Tibial artery (tissue), 4 donors: ENCODE data around the gene CCNDBP1.

Experiments used
- DNase-seq, 2 donors: peaks; one replicate each; pipeline ENCODE4 v3.0.0-alpha.2; 2019
- H3K27ac ChIP-seq, 2 donors: fragments of 200-600 bp; sonication (generic) in 1 of 2; 1 replicate in 1 of 2; 2 replicates in 1 of 2; pipeline ENCODE4 v1.5.1; 2018 to 2019; ENCODE audit warnings: mild to moderate bottlenecking in 1 of 2
- H3K27me3 ChIP-seq, 2 donors: fragments of 200-600 bp; sonication (generic) in 1 of 2; one replicate each; pipeline versions ENCODE4 v1.5.1 to v1.6.0; 2016 to 2019
- H3K36me3 ChIP-seq, 3 donors: fragments of 200-600 bp; sonication (generic) in 2 of 3; one replicate each; pipeline ENCODE4 v1.5.1; 2016 to 2019; ENCODE audit warnings: mild to moderate bottlenecking in 2 of 3
- H3K4me1 ChIP-seq, 4 donors: fragments of 200-600 bp; sonication (generic) in 2 of 4; 1 replicate in 3 of 4; 2 replicates in 1 of 4; pipeline ENCODE4 v1.5.1; 2016 to 2019
- H3K4me3 ChIP-seq, 2 donors: fragments of 200-600 bp; sonication (generic) in 1 of 2; 1 replicate in 1 of 2; 2 replicates in 1 of 2; pipeline ENCODE4 v1.5.1; 2018 to 2019; ENCODE audit warnings: mild to moderate bottlenecking in 2 of 2
- H3K9me3 ChIP-seq, 3 donors: fragments of 200-600 bp; sonication (generic) in 1 of 3; one replicate each; pipeline ENCODE4 v1.5.1; 2016 to 2019
- intact Hi-C: fragments of 100-400 bp; cut with DNase I; formaldehyde crosslinking; loops from one replicate; pipeline ENCODE4 v1.15.0; 2023; ENCODE audit warnings: low total_unique reads
- TF ChIP-seq, protein P1 (sequence below), 2 experiments: fragments of 200-600 bp in 1 of 2; fragments of 450-650 bp in 1 of 2; IDR thresholded peaks; one replicate each; pipeline ENCODE4 v1.5.1; 2017 to 2019; ENCODE audit warnings: antibody characterized with exemption in 2 of 2, mild to moderate bottlenecking in 1 of 2, moderate library complexity in 1 of 2

The CCNDBP1 gene

DNA sequence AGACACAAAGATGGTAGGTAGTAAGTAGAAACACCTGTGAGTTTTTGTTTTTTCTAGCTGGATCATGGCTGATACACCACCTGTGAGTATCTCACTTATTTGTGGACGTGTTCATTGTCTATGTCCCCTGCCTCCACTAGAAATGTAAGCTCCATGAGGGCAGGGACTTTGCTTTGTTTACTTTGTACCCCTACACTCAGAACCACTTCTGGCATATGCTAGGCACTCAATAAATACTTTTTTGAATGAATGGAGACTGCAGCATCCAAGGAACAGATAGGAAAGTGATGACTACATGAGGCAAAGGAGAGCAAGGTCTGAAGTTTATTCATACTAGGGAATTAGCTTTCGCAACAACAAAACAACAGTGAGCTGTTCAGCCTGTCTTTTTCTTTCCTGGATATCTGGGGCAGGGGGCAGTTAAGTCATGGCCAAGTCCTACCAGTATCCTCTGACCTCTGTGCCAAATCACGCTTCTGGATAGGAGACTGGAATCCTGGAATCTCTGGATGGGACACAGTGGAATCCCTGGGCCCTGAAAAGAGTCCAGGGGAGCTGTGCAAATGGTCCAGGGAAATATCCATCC is 47.2 kb downstream of the CCNDBP1 start:
- intact Hi-C loops, result no loop called here

DNA sequence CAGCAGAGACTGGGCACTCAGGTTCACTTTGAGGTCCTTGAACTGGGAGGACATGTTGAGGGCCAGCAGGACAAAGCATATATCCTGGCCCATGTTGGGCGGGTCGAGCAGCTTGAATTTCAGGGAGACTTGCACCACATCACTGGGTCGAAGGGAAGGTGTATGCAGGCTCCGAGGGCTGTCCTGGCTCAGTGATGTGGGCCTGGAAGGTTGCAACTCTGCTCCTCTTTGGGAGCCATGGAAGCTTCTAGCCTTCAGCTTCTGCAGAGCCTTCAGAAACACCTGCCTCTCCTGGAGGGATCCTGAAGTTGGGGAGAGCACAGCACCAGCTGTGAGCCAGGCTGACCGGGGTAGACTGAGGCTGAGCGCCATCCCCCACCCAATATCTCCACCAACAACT is 50.3 kb downstream of the CCNDBP1 start:
- Histone ChIP-seq H3K4me1 (no peaks in the 10 kb centered on the region), H3K27me3 (peaks cover 0 to 2% of the 10 kb centered on the region in 2 donors), H3K9me3 (no peaks in the 10 kb centered on the region), H3K4me3 (no peak overlapping the region), H3K27ac (no peak overlapping the region), H3K36me3 (no peaks in the 10 kb centered on the region)
- no peak for DNase-seq
- intact Hi-C loops, result no loop called here
- TF ChIP-seq, protein P1, sequence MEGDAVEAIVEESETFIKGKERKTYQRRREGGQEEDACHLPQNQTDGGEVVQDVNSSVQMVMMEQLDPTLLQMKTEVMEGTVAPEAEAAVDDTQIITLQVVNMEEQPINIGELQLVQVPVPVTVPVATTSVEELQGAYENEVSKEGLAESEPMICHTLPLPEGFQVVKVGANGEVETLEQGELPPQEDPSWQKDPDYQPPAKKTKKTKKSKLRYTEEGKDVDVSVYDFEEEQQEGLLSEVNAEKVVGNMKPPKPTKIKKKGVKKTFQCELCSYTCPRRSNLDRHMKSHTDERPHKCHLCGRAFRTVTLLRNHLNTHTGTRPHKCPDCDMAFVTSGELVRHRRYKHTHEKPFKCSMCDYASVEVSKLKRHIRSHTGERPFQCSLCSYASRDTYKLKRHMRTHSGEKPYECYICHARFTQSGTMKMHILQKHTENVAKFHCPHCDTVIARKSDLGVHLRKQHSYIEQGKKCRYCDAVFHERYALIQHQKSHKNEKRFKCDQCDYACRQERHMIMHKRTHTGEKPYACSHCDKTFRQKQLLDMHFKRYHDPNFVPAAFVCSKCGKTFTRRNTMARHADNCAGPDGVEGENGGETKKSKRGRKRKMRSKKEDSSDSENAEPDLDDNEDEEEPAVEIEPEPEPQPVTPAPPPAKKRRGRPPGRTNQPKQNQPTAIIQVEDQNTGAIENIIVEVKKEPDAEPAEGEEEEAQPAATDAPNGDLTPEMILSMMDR (IDR thresholded peaks at IDR 0.05), result no peak

More for the DNA sequence above, 47.2 kb downstream of the CCNDBP1 start:
- Histone ChIP-seq H3K4me1 (no peaks in the 10 kb centered on the region), H3K27ac (no peak overlapping the region), H3K27me3 (peaks cover 0 to 2% of the 10 kb centered on the region in 2 donors), H3K36me3 (no peaks in the 10 kb centered on the region), H3K4me3 (no peak overlapping the region), H3K9me3 (no peaks in the 10 kb centered on the region)
- TF ChIP-seq, protein P1 (IDR thresholded peaks at IDR 0.05), result no peak
- DNase-seq, result no peak

DNA sequence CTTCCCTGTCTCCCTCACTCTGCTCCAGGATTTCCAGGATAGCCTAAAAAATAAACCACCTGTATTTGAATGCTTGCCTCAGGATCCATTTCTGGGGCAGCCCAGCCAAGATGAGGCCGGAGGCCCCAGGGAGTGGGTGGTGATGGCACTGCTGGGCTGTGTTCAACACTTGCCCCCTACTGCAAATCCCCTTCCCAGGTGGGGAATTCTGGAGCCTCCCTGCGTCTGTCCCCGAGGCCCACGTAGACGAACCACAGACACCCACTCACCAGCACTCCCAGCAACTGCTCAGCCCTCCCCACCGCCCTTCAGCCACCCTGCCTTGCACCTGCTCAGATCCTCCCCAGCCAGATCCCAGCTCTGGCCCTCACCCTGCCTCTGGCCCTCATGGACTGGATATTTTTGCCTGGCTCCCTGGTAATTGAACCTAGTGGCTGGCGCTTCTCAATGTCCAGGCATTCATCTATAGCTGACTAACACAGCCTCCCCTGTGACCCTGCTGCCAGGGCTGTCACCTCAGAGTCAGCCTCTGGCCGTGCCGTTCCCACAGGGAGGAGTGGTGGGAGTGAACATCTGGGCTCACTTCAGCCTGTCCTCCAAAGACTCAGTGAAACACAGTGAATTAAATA is 52.8 kb downstream of the CCNDBP1 start:
- intact Hi-C loops, result no loop called here
- TF ChIP-seq, protein P1 (IDR thresholded peaks at IDR 0.05), result no peak
- no peak overlapping the region for H3K4me3 ChIP-seq
- H3K9me3 ChIP-seq, result no peaks in the 10 kb centered on the region
- peaks cover 0 to 9% (median 2%) of the 10 kb centered on the region in 4 donors for H3K4me1 ChIP-seq
- H3K27ac ChIP-seq, result no peak overlapping the region
- no peaks in the 10 kb centered on the region for H3K36me3 ChIP-seq
- H3K27me3 ChIP-seq, result peaks cover 0 to 2% of the 10 kb centered on the region in 2 donors
- DNase-seq, result no peak

DNA sequence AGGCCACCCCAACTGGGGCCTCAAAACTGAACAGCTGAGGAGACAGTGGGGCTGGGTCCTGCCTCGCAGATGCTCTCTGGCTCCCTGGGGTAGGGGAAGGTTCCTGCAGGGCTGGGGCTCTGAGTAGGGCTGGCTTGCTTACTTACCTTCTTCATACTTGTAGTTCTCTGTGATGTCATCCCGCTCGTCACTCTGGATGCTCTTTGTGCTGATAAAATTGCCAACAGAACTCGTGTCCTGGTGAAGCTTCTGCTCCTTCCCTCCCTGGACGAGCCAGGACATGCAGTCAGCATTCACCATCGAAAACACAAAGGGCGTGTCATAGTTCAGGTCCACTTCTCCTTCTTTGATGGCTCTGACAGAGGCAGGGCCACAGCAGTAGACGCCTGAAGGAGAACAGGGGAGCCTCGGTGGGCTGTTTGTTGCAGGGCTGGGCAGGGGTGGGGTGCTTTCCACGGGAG is 53.5 kb downstream of the CCNDBP1 start:
- no peaks in the 10 kb centered on the region for H3K9me3 ChIP-seq
- H3K27ac ChIP-seq, result no peak overlapping the region
- no peaks in the 10 kb centered on the region for H3K36me3 ChIP-seq
- TF ChIP-seq, protein P1 (IDR thresholded peaks at IDR 0.05), result no peak
- DNase-seq, result no peak
- no peak overlapping the region for H3K4me3 ChIP-seq
- intact Hi-C loops, result no loop called here
- H3K27me3 ChIP-seq, result peaks cover 0 to 2% of the 10 kb centered on the region in 2 donors
- peaks cover 0 to 9% (median 2%) of the 10 kb centered on the region in 4 donors for H3K4me1 ChIP-seq

DNA sequence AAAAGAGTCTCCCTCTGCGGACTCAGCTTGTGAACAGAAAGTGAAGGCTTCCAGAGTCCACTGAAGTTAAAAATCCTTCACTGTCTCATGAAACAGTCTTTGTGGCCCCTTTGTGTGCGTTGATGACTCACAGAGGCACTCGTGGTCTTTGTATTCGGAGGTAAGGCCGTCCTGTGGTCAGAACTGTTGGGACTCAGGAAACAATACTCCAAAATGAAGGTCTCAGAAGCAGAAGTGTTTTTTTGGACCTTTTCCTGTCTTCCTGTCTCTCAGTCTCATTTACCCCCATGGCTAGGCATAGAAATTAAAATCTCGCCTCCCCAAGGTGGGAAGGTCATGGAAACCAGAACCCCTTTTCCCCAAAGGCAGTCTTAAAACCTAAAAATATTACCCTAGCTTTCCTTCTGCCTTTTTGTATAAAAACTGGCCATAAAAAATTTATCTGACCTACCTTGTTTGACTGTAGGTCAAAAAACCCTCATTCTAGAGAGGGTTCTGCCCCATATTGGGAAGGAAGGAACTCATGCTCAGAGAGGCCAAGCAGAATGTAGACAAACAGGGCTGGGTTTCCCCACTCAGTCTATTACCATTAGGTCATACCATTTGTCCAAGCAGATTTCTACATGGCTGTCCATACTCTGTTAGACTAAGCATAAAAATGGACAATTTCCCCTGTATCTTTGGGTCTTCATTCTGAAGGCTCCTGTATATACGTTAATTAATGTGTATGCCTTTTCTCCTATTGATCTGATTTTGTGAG is 54.7 kb downstream of the CCNDBP1 start:
- Histone ChIP-seq H3K4me1 (peaks cover 0 to 9% (median 2%) of the 10 kb centered on the region in 4 donors), H3K36me3 (no peaks in the 10 kb centered on the region), H3K27me3 (no peaks in the 10 kb centered on the region), H3K9me3 (no peaks in the 10 kb centered on the region), H3K4me3 (no peak overlapping the region), H3K27ac (no peak overlapping the region)
- intact Hi-C loops, result no loop called here
- DNase-seq, result no peak
- TF ChIP-seq, protein P1 (IDR thresholded peaks at IDR 0.05), result no peak
